Osteoblast (primary cell): ENCODE data around the gene PRPF8. TPM values are rescaled to one million over a fixed set of nuclear protein-coding genes. Genes with fewer than 3 reads are reported as not detected.
A peak's percentile ranks its signal among the peaks of the same experiment; 100 is the strongest.

Experiments used
- DNase-seq: peaks from one replicate; pipeline ENCODE4 v3.0.0; 2011; ENCODE audit warnings: low spot score, mixed read lengths; ENCODE audit not compliant: insufficient read length; ENCODE audit errors: missing footprints
- H2AFZ ChIP-seq: 2 replicates; pipeline ENCODE4 v1.6.0; 2011; ENCODE audit warnings: mild to moderate bottlenecking, low read length
- H3K27ac ChIP-seq: 2 replicates; pipeline ENCODE4 v1.5.1; 2011; ENCODE audit warnings: mild to moderate bottlenecking, low read depth, low read length, moderate library complexity
- H3K27me3 ChIP-seq: 2 replicates; pipeline ENCODE4 v1.6.0; 2012; ENCODE audit warnings: mild to moderate bottlenecking, control low read depth, inconsistent platforms, low read length, moderate library complexity; ENCODE audit not compliant: insufficient read depth
- H3K36me3 ChIP-seq: 2 replicates; pipeline ENCODE4 v1.5.1; 2011; ENCODE audit warnings: mild to moderate bottlenecking, low read length, control low read depth, moderate library complexity; ENCODE audit not compliant: insufficient read depth
- H3K4me1 ChIP-seq: 2 replicates; pipeline ENCODE4 v1.5.1; 2011; ENCODE audit warnings: mild to moderate bottlenecking, low read length, control low read depth, moderate library complexity; ENCODE audit not compliant: insufficient read depth
- H3K4me2 ChIP-seq: 2 replicates; pipeline ENCODE4 v1.6.0; 2011; ENCODE audit warnings: mild to moderate bottlenecking, low read length; ENCODE audit not compliant: insufficient read depth
- H3K4me3 ChIP-seq: fragments of 200-600 bp; sonication (generic); 3 replicates; pipeline ENCODE4 v1.5.1; 2012; ENCODE audit warnings: mild to moderate bottlenecking, low read length, inconsistent platforms; ENCODE audit not compliant: insufficient read depth
- H3K79me2 ChIP-seq: 2 replicates; pipeline ENCODE4 v1.6.0; 2012; ENCODE audit warnings: mild to moderate bottlenecking, low read length, control low read depth, inconsistent platforms; ENCODE audit not compliant: insufficient read depth
- H3K9me3 ChIP-seq: 2 replicates; pipeline ENCODE4 v1.5.1; 2011; ENCODE audit warnings: low read depth, low read length, control low read depth
- H4K20me1 ChIP-seq: 2 replicates; pipeline ENCODE4 v1.6.0; 2012; ENCODE audit warnings: mild to moderate bottlenecking, low read length, control low read depth; ENCODE audit not compliant: insufficient read depth
- CTCF ChIP-seq: IDR thresholded peaks from 2 replicates; pipeline ENCODE4 v1.5.1; 2011; ENCODE audit warnings: mild to moderate bottlenecking, low read depth, low read length, moderate library complexity; ENCODE audit errors: extremely low read depth
- total RNA-seq: library from RNA; depleted of rRNA; stranded (reverse); fragments of >200 nt; gene quantifications from 2 replicates; pipeline ENCODE4 v1.2.3, GENCODE V29; 2012

The PRPF8 gene
- total RNA-seq, 1 donor, result 107 TPM

- no peaks in the 10 kb centered on the region for H3K27me3 ChIP-seq
- peaks cover 9% of the 10 kb centered on the region for H3K4me1 ChIP-seq
- H2AFZ ChIP-seq, result no peak overlapping the region
- peaks cover 3% of the 10 kb centered on the region for H3K79me2 ChIP-seq
- peaks cover 29% of the 10 kb centered on the region for H4K20me1 ChIP-seq
- DNase-seq, result peak; percentile 71
- no peak overlapping the region for H3K4me3 ChIP-seq
- peaks cover 10% of the 10 kb centered on the region for H3K36me3 ChIP-seq
- no peak overlapping the region for H3K27ac ChIP-seq
- H3K9me3 ChIP-seq, result no peaks in the 10 kb centered on the region
- no peak for TF ChIP-seq CTCF
- H3K4me2 ChIP-seq, result no peak overlapping the region
Measured at GRCh38 chr17:1623057-1623630, 61.5 kb downstream of the PRPF8 start.

GRCh38 chr17:1621273-1621954 is 63.3 kb downstream of the PRPF8 start:
- H3K79me2 ChIP-seq, result no peaks in the 10 kb centered on the region
- H3K4me1 ChIP-seq, result peaks cover 4% of the 10 kb centered on the region
- H3K4me2 ChIP-seq, result no peak overlapping the region
- no peak overlapping the region for H3K27ac ChIP-seq
- no peaks in the 10 kb centered on the region for H3K27me3 ChIP-seq
- no peak overlapping the region for H3K4me3 ChIP-seq
- no peak for TF ChIP-seq CTCF
- H3K36me3 ChIP-seq, result peaks cover 15% of the 10 kb centered on the region
- peaks cover 20% of the 10 kb centered on the region for H4K20me1 ChIP-seq
- no peaks in the 10 kb centered on the region for H3K9me3 ChIP-seq
- peak; percentile 50 for DNase-seq
- H2AFZ ChIP-seq, result no peak overlapping the region

- Histone ChIP-seq H3K4me2 (no peak overlapping the region), H3K9me3 (no peaks in the 10 kb centered on the region), H3K4me3 (no peak overlapping the region), H3K27me3 (no peaks in the 10 kb centered on the region), H3K27ac (no peak overlapping the region), H3K36me3 (peaks cover 17% of the 10 kb centered on the region), H3K79me2 (no peaks in the 10 kb centered on the region), H3K4me1 (peaks cover 4% of the 10 kb centered on the region), H2AFZ (no peak overlapping the region), H4K20me1 (peaks cover 15% of the 10 kb centered on the region)
- no peak for TF ChIP-seq CTCF
- DNase-seq, result peak; percentile 47
Measured at GRCh38 chr17:1620486-1620885, 64.2 kb downstream of the PRPF8 start.

GRCh38 chr17:1617620-1618174 is 67.0 kb downstream of the PRPF8 start:
- Histone ChIP-seq H3K4me3 (no peak overlapping the region), H2AFZ (peak overlapping the region; percentile 56), H3K36me3 (peaks cover 22% of the 10 kb centered on the region), H3K27ac (no peak overlapping the region), H3K4me2 (peak overlapping the region; percentile 38), H3K4me1 (peaks cover 4% of the 10 kb centered on the region), H4K20me1 (peaks cover 3% of the 10 kb centered on the region), H3K27me3 (no peaks in the 10 kb centered on the region), H3K79me2 (no peaks in the 10 kb centered on the region), H3K9me3 (no peaks in the 10 kb centered on the region)
- DNase-seq, result peak; percentile 93
- TF ChIP-seq CTCF, result no peak
